ENCODE measurements around the gene ZMIZ1. TPM values are rescaled to one million over a fixed set of nuclear protein-coding genes. Genes with fewer than 3 reads are reported as not detected.

The ZMIZ1 gene
- total RNA-seq, 1 donor from 2014 or later: 14.7 TPM

DNA sequence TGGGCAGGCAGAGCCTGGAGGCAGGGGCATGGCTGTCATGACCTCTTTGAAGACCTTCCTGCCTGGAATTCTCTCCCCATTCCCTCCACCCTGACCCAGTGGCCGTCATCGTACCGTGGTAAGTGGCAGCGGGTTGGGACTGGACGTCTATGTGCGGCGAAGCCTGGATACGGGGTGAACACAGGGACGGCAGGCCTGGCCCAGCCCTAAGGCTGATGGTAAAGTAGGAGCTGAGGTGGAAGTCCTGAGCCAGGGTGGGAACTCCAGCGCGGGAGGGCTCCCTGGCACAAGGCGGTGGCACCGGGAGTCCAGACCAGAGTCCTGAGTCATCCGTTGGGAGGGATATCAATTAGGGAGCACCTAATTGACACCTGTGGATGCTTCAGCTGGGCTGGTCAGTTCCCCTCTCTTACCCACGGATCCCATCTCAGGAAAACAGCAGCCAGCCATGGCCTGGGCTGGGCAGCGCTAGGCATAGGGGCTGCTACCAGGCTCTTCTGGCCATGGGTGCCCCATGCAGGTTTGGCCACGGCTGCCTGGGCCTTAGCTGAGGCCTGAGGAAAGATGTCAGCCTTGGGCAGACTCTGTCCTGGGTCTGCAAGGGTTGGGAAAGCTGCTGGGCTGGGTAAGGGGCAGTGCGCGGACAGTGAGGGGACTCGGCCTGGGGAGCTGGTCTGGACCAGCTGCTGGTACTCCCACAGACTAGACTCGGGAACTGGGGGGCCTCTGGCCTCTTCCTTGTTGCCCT lies 281.8 kb downstream of the ZMIZ1 start:
- DNase-seq (ENCODE audit: low read depth in 2 of 2): no peak

DNA sequence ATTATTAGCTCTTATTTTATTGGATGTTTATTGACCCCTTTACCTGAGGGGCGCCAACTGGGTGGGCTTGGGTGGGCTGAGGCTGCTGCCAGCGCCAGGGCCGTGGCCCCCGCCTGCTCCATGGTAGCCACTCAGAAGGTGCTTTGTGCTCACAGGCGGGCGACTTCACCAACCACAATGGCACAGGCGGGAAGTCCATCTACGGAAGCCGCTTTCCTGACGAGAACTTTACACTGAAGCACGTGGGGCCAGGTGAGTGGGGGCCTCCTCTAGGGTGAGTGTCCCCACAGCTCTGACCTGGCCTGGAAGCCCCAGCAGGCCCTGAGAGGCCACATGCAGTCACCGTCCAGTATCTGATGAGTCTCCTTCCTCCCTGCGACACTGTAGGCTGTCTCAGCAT lies 282.6 kb downstream of the ZMIZ1 start:
- no peak for DNase-seq (ENCODE audit: low read depth in 2 of 2)

DNA sequence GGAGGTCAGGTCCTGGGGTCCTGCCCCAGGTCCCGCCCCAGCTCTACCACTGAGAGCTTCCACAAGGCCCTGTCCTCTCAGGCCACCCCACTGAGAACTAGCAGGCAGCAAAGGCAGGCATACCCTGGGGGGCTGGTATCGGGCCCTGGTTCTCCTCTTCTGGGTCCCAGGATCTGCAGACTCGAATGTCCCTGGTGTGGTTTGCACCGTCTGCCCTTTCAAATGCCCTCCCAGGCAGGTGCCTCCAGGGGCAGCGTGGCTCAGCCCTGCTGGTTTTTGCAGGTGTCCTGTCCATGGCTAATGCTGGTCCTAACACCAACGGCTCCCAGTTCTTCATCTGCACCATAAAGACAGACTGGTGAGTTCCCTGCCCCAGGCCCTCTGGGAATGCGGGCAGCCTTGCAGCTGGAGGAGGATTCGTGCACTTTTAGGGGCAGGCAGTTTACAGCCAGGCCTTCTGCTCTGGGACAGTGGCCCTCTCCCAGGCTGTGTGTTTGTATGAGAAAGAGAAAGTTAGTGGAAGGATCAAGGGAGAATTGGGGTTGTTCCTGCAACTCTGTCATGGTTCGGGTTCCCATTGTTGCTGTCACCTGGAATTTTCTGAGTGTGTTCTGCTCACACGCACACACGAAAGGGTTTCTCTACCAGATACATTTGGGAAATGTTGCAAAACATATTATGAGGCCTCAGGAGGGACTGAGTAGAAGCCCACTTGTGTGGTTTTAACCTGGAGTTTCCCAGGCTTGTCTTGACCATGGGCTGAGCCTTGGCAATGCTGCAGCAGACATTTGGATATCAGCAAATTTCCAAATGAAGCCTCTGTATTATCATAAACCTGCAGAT lies 283.5 kb downstream of the ZMIZ1 start:
- DNase-seq (ENCODE audit: low read depth in 2 of 2): no peak

- no peak for DNase-seq (ENCODE audit: low read depth in 2 of 2)
These were observed 284.2 kb downstream of the ZMIZ1 start for GRCh38 chr10:79353000-79353406.

- no peak for DNase-seq (ENCODE audit: low read depth in 2 of 2)
These were observed 285.0 kb downstream of the ZMIZ1 start for GRCh38 chr10:79353726-79354125.

DNA sequence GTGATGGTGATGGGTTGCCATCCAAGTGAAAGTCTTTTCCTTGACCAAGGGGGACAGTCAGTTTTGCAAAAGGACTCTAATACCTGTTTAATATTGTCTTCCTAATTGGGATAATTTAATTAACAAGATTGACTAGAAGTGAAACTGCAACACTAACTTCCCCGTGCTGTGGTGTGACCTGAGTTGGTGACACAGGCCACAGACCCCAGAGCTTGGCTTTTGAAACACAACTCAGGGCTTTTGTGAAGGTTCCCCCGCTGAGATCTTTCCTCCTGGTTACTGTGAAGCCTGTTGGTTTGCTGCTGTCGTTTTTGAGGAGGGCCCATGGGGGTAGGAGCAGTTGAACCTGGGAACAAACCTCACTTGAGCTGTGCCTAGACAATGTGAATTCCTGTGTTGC lies 285.4 kb downstream of the ZMIZ1 start:
- DNase-seq (ENCODE audit: low read depth in 2 of 2): no peak

DNA sequence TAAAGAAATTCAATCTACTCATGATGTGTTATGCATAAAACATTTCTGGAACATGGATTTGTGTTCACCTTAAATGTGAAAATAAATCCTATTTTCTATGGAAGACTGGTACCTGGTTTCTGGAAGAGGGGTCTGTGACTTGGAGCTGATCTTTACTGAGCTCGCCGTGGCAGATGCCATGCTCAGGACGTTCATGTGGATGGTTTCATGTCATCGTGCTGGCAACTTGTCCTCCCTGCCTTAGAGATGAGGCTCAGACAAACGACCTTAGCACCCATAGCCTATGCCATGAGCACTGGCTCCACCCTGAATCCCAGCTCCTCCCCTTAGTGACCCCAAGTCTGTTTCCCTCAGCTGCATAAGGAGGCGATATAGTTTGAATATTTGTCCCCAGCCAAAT lies 285.8 kb downstream of the ZMIZ1 start:
- no peak for DNase-seq (ENCODE audit: low read depth in 2 of 2)

DNA sequence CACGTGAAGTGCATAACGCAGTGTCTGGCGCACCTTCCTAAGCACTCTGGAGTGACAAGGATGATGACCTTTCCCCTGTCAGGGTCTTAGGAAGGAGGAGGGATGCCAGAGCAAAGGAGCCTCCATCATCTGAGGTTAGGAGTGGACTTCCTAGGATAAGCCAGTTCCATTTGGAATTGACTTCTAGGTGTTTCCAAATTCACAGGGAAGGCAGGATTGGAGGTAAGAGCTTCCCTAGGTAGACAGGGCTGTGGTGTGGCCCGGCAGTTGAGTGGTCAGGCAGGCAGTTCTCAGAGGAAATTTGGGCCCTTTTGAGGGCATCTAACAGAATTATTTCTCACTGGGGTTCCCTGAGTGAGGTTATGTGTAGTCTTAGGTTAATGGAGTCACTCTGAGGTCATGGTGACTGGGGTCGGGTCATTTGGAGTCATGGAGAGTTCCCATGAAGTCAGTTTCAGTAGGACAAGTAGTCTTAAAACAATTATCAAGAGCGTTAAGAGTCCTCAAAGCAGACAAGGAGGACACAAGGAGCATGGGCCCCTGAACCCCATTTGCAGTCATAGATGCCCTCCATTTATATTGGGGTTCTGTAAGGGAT lies 286.8 kb downstream of the ZMIZ1 start:
- DNase-seq (ENCODE audit: low read depth in 2 of 2): no peak

DNA sequence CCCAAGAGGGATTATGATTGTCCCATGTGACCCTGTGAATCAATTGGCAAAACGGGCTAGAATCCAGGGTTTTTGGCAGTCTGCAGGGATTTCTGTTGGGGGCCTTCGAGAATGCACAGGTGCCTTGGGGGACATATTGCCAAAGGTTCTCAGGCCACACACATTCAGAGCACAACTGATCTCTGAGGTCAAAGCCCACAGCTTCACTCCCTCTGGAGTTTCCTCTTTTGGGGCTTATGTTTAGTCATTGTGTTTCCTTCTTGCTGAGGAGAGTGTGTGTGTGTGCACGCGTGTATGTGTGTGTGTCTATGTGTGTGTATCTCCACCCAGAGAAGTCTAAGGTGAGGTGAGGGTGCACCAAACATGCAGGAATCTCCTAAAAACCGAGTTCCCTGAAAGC lies 287.3 kb downstream of the ZMIZ1 start:
- no peak for DNase-seq (ENCODE audit: low read depth in 2 of 2)

GRCh38 chr10:79357180-79357579 lies 288.4 kb downstream of the ZMIZ1 start:
- DNase-seq (ENCODE audit: low read depth in 2 of 2): no peak

DNA sequence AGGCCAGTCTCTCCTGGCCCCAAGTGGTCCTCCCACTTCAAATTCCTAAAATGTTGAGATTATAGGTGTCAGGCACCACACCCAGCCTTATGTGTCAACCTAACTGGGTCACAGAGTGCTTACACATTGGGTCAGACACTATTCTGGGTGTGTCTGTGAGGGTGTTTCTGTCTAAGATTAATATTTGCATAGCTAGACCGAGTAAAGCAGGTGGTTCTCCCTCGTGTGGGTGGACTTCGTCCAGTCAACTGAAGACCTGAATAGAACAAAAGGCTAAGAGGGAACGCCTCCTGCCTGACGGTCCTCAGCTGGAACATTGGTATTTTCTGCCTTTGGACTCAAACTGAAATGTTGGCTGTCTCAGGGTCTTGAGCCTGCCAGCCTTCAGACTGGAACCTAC lies 290.0 kb downstream of the ZMIZ1 start:
- DNase-seq (ENCODE audit: low read depth in 2 of 2): no peak

- DNase-seq (ENCODE audit: low read depth in 2 of 2): no peak
These were observed 291.2 kb downstream of the ZMIZ1 start for GRCh38 chr10:79359816-79360498.

DNA sequence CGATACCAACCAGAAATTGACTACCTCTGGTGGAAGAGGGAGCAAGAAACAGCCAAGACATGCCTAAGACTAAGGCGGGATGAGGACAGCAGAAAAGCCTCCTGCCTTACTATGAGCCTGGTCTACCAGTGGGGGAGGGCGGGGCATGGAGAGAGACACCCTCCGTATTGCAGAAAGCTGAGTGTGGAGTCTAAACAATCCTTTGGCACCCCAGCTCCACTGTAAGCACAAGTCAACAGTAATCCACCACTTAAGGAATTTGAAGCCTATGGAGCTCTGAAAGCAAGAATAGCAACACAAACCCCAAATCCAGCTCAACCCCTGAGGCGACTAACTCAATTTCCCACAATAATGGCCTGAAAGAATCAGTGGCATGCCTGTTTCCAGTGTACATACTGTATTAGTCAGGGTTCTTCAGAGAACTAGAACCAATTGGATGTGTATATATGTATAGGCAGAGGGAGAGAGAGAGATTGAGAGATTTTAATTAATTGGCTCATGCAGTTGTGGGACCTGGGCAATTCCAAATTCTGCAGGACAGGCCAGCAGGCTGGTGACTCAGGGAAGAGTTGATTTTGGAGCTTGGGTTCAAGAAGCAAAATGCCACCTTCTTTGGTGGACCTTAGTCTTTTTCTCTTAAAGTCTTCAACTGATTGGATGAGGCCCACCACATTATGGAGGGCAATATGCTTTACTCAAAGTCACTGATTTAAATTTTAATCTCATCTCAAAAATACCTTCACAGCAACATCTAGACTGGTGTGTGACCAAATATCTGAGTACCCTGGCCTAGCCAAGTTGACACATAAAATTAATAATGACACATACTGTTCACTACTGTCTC lies 292.0 kb downstream of the ZMIZ1 start:
- no peak for DNase-seq (ENCODE audit: low read depth in 2 of 2)

GRCh38 chr10:79361726-79362397 lies 293.1 kb downstream of the ZMIZ1 start:
- no peak for DNase-seq (ENCODE audit: low read depth in 2 of 2)

All from lung microvascular endothelial cell (primary cell).